MCF 10A (cell line): ENCODE data around the gene AHNAK. TPM values are rescaled to one million over a fixed set of nuclear protein-coding genes. Genes with fewer than 3 reads are reported as not detected.
A peak's percentile ranks its signal among the peaks of the same experiment; 100 is the strongest.

Experiments used
- BruUV-seq: library from RNA; stranded (reverse); fragments of 400-500 nt; replicated peaks from 2 replicates; lab custom pipeline; 2021; lab: Mats Ljungman, UMichigan
- CTCF ChIA-PET: fragments of 300-600 bp; sonication (Branson Sonifier 250); formaldehyde crosslinking; extraction: SDS; loops from one replicate; lab custom pipeline; 2021; ENCODE audit warnings: antibody characterized with exemption, inconsistent platforms; lab: Yijun Ruan, JAX
- POLR2A ChIA-PET: fragments of 300-600, 350-650 bp; sonication (Branson Sonifier 250); formaldehyde crosslinking; extraction: SDS; loops from one replicate; lab custom pipeline; 2020; ENCODE audit warnings: antibody characterized with exemption, inconsistent platforms; lab: Yijun Ruan, JAX
- DNase-seq: peaks from one replicate; pipeline ENCODE4 v3.0.0-alpha.2; 2018; ENCODE audit not compliant: unreplicated experiment
- H3K27ac Mint-ChIP-seq: one replicate; pipeline ENCODE4 v1.8.0; 2022; ENCODE audit warnings: mild to moderate bottlenecking, low read depth, mixed read lengths; ENCODE audit not compliant: unreplicated experiment
- H3K27me3 Mint-ChIP-seq: one replicate; pipeline ENCODE4 v1.8.0; 2022; ENCODE audit warnings: mixed read lengths; ENCODE audit not compliant: insufficient read depth, unreplicated experiment
- H3K36me3 Mint-ChIP-seq: one replicate; pipeline ENCODE4 v1.8.0; 2022; ENCODE audit warnings: mild to moderate bottlenecking, moderate library complexity, mixed read lengths; ENCODE audit not compliant: insufficient read depth, unreplicated experiment
- H3K4me1 Mint-ChIP-seq: one replicate; pipeline ENCODE4 v1.8.0; 2022; ENCODE audit warnings: mixed read lengths; ENCODE audit not compliant: insufficient read depth, unreplicated experiment
- H3K4me3 Mint-ChIP-seq: one replicate; pipeline ENCODE4 v1.8.0; 2022; ENCODE audit warnings: mild to moderate bottlenecking, moderate library complexity, mixed read lengths; ENCODE audit not compliant: unreplicated experiment
- H3K9me3 Mint-ChIP-seq: one replicate; pipeline ENCODE4 v1.8.0; 2022; ENCODE audit warnings: mixed read lengths; ENCODE audit not compliant: unreplicated experiment
- intact Hi-C: fragments of 100-400 bp; cut with micrococcal nuclease; formaldehyde crosslinking; loops from 2 replicates; pipeline ENCODE4 v1.14.1; 2022
- total RNA-seq: library from RNA; stranded (reverse); gene quantifications from 2 replicates; pipeline ENCODE4 v1.2.3, GENCODE V29; 2022
- TF ChIP-seq, protein P1 (sequence below): fragments of 200-600 bp; IDR thresholded peaks from one replicate; pipeline ENCODE4 v1.8.0; 2022; ENCODE audit warnings: antibody characterized with exemption, mild to moderate bottlenecking; ENCODE audit not compliant: unreplicated experiment

The AHNAK gene
- total RNA-seq, 1 experiment from 2014 or later, result 429 TPM

- POLR2A ChIA-PET, result interaction anchor here (0.7 to 6.9 kb wide), 15 partner anchors 14 to 266 kb away, joined by 3 to 164 read pairs (median 9); partner anchors contain the start of genes AHNAK, B3GAT3, GANAB and MTA2
- TF ChIP-seq, protein P1, sequence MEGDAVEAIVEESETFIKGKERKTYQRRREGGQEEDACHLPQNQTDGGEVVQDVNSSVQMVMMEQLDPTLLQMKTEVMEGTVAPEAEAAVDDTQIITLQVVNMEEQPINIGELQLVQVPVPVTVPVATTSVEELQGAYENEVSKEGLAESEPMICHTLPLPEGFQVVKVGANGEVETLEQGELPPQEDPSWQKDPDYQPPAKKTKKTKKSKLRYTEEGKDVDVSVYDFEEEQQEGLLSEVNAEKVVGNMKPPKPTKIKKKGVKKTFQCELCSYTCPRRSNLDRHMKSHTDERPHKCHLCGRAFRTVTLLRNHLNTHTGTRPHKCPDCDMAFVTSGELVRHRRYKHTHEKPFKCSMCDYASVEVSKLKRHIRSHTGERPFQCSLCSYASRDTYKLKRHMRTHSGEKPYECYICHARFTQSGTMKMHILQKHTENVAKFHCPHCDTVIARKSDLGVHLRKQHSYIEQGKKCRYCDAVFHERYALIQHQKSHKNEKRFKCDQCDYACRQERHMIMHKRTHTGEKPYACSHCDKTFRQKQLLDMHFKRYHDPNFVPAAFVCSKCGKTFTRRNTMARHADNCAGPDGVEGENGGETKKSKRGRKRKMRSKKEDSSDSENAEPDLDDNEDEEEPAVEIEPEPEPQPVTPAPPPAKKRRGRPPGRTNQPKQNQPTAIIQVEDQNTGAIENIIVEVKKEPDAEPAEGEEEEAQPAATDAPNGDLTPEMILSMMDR, result no peak
Measured at GRCh38 chr11:62575156-62575555, 28.6 kb upstream of the AHNAK start.

GRCh38 chr11:62574363-62575071 is 27.9 kb upstream of the AHNAK start:
- Mint-ChIP-seq H3K27ac (peak overlapping the region; percentile 100), H3K36me3 (peaks cover 73% of the 10 kb centered on the region), H3K4me3 (peak overlapping the region; percentile 100), H3K4me1 (peaks cover 30% of the 10 kb centered on the region), H3K9me3 (no peaks in the 10 kb centered on the region), H3K27me3 (no peaks in the 10 kb centered on the region)
- CTCF ChIA-PET, result interaction anchor here (0.6 to 1.3 kb wide), 11 partner anchors 14 to 179 kb away, joined by 3 to 5 read pairs (median 3); partner anchors contain the start of gene TUT1
- POLR2A ChIA-PET, result interaction anchor here (0.6 to 6.9 kb wide), 52 partner anchors 8 to 997 kb away, joined by 3 to 164 read pairs (median 6); partner anchors contain the start of genes AHNAK, B3GAT3, C11orf98 and CSKMT
- intact Hi-C loops, result loop anchor here (1.0 to 5.0 kb wide), 2 partner anchors 17 to 38 kb away; partner anchors contain the start of genes EML3, ROM1 and TUT1
- DNase-seq, result no peak
- TF ChIP-seq, protein P1, result no peak
- TSS peak; percentile 76 for BruUV-seq

More at GRCh38 chr11:62575156-62575555, 28.6 kb upstream of the AHNAK start:
- Mint-ChIP-seq H3K27me3 (no peaks in the 10 kb centered on the region), H3K36me3 (peaks cover 72% of the 10 kb centered on the region), H3K27ac (peak overlapping the region; percentile 100), H3K4me3 (peak overlapping the region; percentile 100), H3K9me3 (no peaks in the 10 kb centered on the region), H3K4me1 (peaks cover 30% of the 10 kb centered on the region)
- CTCF ChIA-PET, result interaction anchor here (0.6 to 1.3 kb wide), 5 partner anchors 16 to 117 kb away, joined by 3 to 5 read pairs (median 3); partner anchors contain the start of gene TUT1
- no peak for DNase-seq
- BruUV-seq, result no TSS peak
- intact Hi-C loops, result no loop called here

GRCh38 chr11:62573592-62574362 is 27.2 kb upstream of the AHNAK start, which contains the start of gene EEF1G:
Gene EEF1G (minus strand): TSS chr11:62573891. CDS start chr11:62573842, 49 bp downstream.
- Mint-ChIP-seq H3K27me3 (no peaks in the 10 kb centered on the region), H3K27ac (peak within 1 kb of the TSS; percentile 100), H3K4me3 (peak within 1 kb of the TSS; percentile 100), H3K36me3 (peaks cover 76% of the 10 kb centered on the region), H3K9me3 (no peaks in the 10 kb centered on the region), H3K4me1 (peaks cover 30% of the 10 kb centered on the region)
- CTCF ChIA-PET, result interaction anchor here (0.7 to 1.3 kb wide), 8 partner anchors 15 to 179 kb away, joined by 3 to 5 read pairs (median 4); no protein-coding TSS in a partner anchor
- POLR2A ChIA-PET, result interaction anchor here (0.6 to 6.9 kb wide), 51 partner anchors 9 to 996 kb away, joined by 3 to 164 read pairs (median 6); partner anchors contain the start of genes AHNAK, B3GAT3, C11orf98 and CSKMT
- intact Hi-C loops, result loop anchor here (1.0 to 5.0 kb wide), 2 partner anchors 18 to 39 kb away; partner anchors contain the start of genes EML3, ROM1 and TUT1
- BruUV-seq, result no TSS peak
- TF ChIP-seq, protein P1, result no peak
- peak; percentile 100 for DNase-seq
